ENCODE results near the gene LIX1L. TPM values are rescaled to one million over a fixed set of nuclear protein-coding genes. Genes with fewer than 3 reads are reported as not detected.

LIX1L gene
- total and polyA plus RNA-seq, 10 donors, result 11.0 to 52.9 (median 36.3) TPM

DNA sequence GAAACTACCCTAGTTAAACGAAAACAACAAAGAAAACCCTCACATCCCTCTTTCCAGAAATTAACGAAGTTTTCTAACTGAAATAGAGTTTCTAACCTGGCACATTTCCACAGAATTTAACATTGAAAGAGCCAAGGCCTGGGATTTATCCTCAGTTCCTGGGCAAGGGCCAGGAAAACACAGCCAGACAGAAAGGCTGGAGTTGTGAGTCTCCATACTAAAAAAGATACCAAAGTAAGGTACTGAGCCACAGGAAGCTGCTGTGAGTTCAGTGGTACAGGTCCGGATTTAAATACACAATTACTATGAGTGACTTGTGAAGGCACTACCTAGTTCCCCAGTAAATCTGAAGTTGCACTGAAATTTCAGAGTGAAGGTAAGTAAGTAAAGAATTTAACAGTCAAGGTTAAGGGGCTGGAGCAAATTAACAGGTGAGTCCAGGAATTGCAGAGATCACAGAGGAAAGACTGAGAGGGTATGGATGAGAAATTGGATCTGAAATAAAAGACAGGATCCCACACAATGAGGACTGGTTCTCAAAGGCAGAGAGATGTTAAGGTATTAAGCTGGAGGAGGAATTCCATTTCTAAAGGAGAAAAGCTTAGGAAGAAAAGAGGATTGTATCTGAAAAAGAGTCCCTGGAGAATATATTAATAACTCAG lies 905 bp downstream of the LIX1L start:
- H3K36me3 ChIP-seq, result peaks cover 0 to 11% (median 0%) of the 10 kb centered on the region in 6 donors
- peaks cover 33 to 94% (median 74%) of the 10 kb centered on the region in 6 donors for H3K4me1 ChIP-seq
- H3K27ac ChIP-seq, result peak overlapping the region; percentile 76 to 99 (median 96)
- TF ChIP-seq POLR2A (IDR thresholded peaks at IDR 0.05) (no peak), POLR2AphosphoS5 (IDR thresholded peaks at IDR 0.05) (no peak), CTCF (IDR thresholded peaks at IDR 0.05 in 8 of 11, conservative IDR thresholded peaks at IDR 0.05 in 3 of 11) (no peak)
- 2 to 6% (median 3%) methylated on average over 3 of the region's 3 CpGs for WGBS, 5 donors
- no peaks in the 10 kb centered on the region for H3K9me3 ChIP-seq
- DNase-seq, result no peak
- intact Hi-C loops (cut with DNase I; ENCODE audit: low total_unique reads), result no loop called here
- H3K27me3 ChIP-seq (replicated peaks in 1 of 7), result peaks cover 0 to 10% (median 0%) of the 10 kb centered on the region in 7 donors
- H3K4me3 ChIP-seq, result peak overlapping the region; percentile 50 to 91 (median 80)

GRCh38 chr1:145956361-145956760 lies 1.5 kb downstream of the LIX1L start:
- intact Hi-C loops (cut with DNase I; ENCODE audit: low total_unique reads), result no loop called here
- H3K9me3 ChIP-seq, result no peaks in the 10 kb centered on the region
- peaks cover 33 to 94% (median 70%) of the 10 kb centered on the region in 6 donors for H3K4me1 ChIP-seq
- TF ChIP-seq POLR2A (IDR thresholded peaks at IDR 0.05) (no peak), CTCF (IDR thresholded peaks at IDR 0.05 in 8 of 11, conservative IDR thresholded peaks at IDR 0.05 in 3 of 11) (no peak), POLR2AphosphoS5 (IDR thresholded peaks at IDR 0.05) (no peak)
- no peak for DNase-seq
- H3K36me3 ChIP-seq, result peaks cover 0 to 15% (median 0%) of the 10 kb centered on the region in 6 donors
- peak overlapping the region in 7 of 8 donors; percentile 92 to 99 (median 97) for H3K27ac ChIP-seq
- H3K27me3 ChIP-seq (replicated peaks in 1 of 7), result peaks cover 0 to 5% (median 0%) of the 10 kb centered on the region in 7 donors
- peak overlapping the region in 7 of 8 donors; percentile 50 to 91 (median 81) for H3K4me3 ChIP-seq

DNA sequence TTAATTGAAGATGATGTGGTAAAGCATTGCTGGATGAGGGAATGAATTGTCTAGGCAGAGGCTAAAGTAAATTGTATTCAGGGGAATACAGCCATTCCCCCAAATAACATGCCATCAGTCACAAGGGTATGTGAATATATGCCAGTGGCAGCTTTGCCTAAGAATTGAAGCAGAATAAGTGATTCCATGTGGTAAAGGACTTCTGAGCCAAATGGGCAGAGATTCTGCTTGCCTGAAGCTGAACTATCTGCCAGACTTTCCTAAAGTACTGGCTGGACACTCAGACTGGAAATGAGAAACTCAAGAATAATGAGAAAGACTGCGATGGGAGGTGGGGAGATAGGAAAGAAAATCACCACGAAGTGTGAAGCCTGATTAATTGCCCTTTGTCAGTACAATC lies 2.4 kb downstream of the LIX1L start:
- intact Hi-C loops (cut with DNase I; ENCODE audit: low total_unique reads), result no loop called here
- 48 to 59% (median 53%) methylated on average over 2 of the region's 2 CpGs for WGBS, 5 donors
- TF ChIP-seq CTCF (IDR thresholded peaks at IDR 0.05 in 8 of 11, conservative IDR thresholded peaks at IDR 0.05 in 3 of 11) (no peak), POLR2A (IDR thresholded peaks at IDR 0.05) (no peak), POLR2AphosphoS5 (IDR thresholded peaks at IDR 0.05) (no peak)
- peak overlapping the region in 2 of 8 donors; percentile 81 to 84 for H3K4me3 ChIP-seq
- peak overlapping the region in 7 of 8 donors; percentile 42 to 99 (median 96) for H3K27ac ChIP-seq
- no peak for DNase-seq
- H3K9me3 ChIP-seq, result no peaks in the 10 kb centered on the region
- no peaks in the 10 kb centered on the region for H3K27me3 ChIP-seq (replicated peaks in 1 of 7)
- peaks cover 33 to 94% (median 70%) of the 10 kb centered on the region in 6 donors for H3K4me1 ChIP-seq
- H3K36me3 ChIP-seq, result peaks cover 0 to 24% (median 0%) of the 10 kb centered on the region in 6 donors

GRCh38 chr1:145953861-145954260 lies 4.0 kb downstream of the LIX1L start:
- no peak for TF ChIP-seq POLR2AphosphoS5 (IDR thresholded peaks at IDR 0.05)
- TF ChIP-seq CTCF (IDR thresholded peaks at IDR 0.05 in 8 of 11, conservative IDR thresholded peaks at IDR 0.05 in 3 of 11), result no peak
- TF ChIP-seq POLR2A (IDR thresholded peaks at IDR 0.05), result no peak
- H3K9me3 ChIP-seq, result no peaks in the 10 kb centered on the region

More at GRCh38 chr1:145953861-145954260, 4.0 kb downstream of the LIX1L start:
- H3K36me3 ChIP-seq, result peaks cover 0 to 36% (median 0%) of the 10 kb centered on the region in 6 donors
- intact Hi-C loops (cut with DNase I; ENCODE audit: low total_unique reads), result no loop called here
- no peak overlapping the region for H3K27ac ChIP-seq
- H3K4me1 ChIP-seq, result peaks cover 23 to 94% (median 61%) of the 10 kb centered on the region in 6 donors
- DNase-seq, result no peak
- H3K4me3 ChIP-seq, result no peak overlapping the region
- WGBS, 5 donors, result 86 to 96% (median 91%) methylated on average over 6 of the region's 6 CpGs
- H3K27me3 ChIP-seq (replicated peaks in 1 of 7), result no peaks in the 10 kb centered on the region

All from spleen (tissue), 11 donors.